ENCODE data around the gene DNAH17.

Gene DNAH17

DNA sequence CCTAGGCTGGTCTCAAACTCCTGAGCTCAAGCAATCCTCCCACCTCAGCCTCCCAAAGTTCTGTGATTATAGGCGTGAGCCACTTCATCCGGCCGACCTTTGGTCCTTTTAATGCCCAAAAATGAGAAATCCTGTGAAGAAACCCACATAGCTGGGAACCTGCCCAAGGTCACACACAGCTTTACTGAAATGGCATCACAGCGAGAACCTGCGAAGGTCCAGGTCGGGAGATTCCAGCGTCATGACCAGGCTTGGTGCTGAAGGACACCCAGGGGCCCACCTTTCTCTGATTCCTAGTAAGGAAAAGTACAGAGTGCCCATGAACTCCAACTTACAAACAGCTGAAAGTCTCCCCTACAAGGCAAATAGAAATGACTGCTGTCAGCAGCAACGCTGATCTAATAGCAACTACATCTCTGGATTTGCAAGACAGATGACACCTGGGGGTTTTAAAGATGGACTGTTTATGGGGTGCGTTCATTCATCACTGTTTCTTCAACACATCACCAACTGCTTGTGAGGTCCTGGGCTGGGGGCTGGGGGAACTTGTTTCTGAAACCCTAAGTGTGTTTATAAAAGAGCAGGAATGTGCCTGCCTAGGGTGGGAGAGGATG is 24.5 kb upstream of the DNAH17 start:
- no peak for DNase-seq

DNA sequence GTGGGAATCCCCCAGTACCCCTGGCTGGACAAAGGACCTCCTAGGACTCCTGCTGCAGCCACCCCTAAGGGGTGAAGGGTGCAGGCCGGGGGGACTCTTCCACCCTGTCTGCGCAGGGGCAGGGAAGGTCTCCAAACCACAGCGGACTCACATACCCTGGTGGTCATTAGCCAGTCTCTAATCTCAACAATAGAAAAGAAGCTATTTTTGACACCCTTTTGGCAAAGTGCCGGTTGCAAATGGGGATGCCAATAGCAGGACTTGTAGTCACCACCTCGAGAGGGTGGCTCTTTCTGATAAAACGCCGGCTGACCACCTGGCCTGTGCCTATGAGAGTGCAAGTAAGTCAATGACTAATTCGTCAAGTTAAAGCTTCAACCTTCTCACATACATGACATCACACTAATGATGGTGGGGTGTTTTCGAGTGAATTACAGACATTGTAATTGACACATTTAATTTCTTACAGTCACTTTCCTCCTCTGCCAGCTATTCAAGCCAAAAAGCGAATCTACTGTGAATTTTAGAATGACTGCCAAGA is 23.1 kb upstream of the DNAH17 start:
- no peak for DNase-seq

DNA sequence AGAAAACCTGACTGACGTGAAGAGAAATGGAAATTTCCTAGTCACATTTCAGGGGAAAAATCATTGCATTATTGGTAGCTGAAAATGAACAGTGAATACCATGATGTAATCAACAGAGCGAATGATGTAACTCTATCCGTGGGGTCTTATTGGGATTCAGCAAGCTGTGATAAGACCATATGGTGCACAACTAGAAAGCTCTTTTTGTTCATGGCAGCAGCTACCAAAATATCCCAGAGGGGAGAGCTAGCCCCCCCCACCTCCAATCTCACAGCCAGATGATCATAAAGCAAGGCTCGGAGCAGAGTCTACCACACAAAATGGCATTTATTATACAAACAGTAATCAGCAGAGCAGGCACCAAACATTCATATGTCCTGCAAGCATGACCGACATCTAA is 22.2 kb upstream of the DNAH17 start:
- no peak for DNase-seq

DNA sequence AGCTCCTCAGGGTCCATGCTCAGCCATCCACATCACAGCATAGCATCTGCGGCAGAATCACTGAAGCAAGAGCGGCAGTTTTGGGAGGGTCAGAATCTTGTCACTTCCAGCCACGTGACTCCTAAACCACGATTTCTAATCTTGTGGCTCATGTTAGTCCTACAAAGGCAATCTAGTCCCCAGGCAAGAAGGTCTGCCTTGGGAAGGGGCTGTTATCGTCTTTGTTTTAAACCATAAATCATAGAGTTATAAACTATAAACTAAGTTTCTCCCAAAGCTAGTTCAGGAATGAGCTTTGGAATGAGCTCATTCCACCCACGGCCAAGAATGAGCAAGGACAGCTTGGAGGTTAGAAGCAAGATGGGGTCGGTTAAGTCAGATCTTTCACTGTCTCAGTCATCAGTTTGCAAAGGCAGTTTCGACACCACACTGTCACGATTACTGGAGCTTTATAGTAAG is 20.8 kb upstream of the DNAH17 start:
- no peak for DNase-seq

- no peak for DNase-seq
Observed at GRCh38 chr17:78596871-78597764, 19.9 kb upstream of the DNAH17 start.

DNA sequence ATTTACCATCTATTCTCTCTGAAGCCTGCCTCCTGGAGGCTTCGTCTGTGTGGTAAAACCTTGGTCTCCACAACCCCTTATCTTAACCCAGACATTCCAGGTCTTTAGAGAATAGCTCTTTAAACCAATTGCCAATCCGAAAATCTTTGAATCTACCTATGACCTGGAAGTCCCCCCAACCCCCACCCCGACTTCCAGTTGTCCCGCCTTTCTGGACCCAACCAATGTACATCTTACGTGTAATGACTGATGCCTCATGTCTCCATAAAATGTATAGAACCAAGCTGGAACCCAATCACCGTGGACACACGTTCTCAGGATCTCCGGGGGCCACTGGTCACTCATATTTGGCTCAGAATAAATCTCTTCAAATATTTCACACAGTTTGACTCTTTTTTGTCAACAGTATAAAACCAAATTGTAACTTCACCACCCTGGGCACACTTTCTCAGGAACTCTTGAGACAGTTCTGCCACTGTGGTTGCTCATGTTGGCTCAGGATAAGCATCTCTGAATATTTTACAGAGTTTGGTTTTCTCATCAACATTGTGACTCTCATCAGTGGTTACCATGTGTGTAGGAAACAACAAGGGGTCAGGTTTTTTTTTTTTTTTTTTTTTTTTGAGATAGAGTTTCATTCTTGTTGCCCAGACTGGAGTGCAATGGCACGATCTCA is 18.1 kb upstream of the DNAH17 start:
- no peak for DNase-seq

DNA sequence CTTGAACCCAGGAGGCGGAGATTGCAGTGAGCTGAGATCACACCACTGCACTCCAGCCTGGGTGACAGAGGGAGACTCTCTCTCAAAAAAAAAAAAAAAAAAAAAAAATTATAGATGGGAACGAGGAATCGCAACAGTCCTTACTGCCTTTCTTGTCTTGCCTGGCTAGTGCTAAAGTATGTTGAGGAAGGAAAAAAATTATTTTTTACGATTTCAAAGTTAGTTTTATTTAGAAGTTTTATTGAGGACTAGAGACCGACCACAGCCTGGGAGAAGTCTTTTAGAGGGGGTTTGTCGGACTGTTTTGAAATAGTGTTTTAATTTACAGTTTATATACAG is 15.8 kb upstream of the DNAH17 start:
- DNase-seq, result no peak

DNA sequence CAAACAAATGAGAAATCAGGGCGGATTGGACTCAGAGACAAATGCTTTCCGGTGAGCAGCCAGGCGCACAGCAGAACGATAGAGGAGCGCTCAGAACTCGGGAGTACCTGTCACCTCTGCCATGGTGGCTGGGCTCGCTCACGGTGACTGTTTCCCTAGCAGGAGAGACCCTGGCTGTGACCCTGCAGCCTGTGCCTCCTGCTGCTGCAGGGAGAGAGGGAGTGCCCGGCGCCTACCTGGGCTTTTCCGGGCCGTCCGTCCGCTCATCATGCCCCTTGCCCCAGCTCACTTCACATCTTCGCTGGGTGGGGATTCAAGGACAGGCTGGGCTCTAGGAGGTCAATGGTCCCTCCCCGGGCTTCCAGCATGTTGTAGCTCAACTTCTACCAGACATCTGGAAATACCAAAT is 14.1 kb upstream of the DNAH17 start:
- no peak for DNase-seq

DNA sequence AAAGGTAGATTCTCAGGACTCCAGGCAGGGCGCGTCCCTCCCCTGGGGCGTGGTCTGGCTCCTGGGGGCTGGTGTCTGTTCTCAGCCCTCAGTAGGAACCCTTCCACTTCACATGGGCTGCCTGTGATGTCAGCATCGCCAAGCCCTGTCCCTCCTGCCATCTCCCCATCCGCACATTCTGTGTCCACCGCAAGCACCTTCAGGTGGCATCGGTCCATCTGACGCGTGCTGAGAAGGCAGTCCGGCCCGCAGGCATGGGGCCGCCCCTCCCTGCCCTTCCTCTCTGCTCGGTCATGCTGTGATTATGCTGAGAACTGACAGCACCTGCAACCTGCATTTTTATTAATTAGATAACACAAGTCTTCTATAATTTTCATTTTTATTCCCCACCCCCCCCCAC is 12.7 kb upstream of the DNAH17 start:
- DNase-seq, result no peak

GRCh38 chr17:78589031-78589675 is 12.0 kb upstream of the DNAH17 start:
- no peak for DNase-seq

- DNase-seq, result no peak
Observed at GRCh38 chr17:78588258-78589030, 11.2 kb upstream of the DNAH17 start.

DNA sequence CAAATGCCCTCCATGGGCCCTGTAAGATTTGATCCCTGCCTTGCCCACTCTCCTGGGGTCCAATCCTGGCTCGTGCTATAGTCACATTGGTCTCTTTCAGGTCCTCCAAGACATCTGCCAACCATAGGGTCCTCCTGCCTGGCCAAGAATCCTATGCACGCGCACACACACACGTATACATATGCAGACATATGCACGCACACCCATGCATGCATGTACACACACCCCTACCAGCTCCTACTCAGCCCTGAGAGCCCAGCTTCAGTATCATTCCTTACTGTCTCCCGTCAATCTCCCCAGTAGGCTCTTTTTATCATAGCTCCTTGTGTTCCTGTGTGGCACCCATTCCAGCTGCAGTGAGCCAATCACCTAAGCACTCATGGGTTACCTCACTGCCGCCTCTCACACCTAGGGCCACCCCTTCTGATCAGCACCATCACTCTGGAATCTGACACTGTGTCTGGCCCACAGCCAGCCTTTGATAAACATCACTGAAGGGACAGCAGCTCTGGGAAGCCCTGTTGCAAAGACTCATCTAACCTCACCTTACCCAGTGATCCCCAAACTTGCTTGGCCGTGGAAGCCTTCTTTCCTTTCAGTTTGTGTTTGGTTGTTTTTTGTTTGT is 7.9 kb upstream of the DNAH17 start:
- no peak for DNase-seq

DNA sequence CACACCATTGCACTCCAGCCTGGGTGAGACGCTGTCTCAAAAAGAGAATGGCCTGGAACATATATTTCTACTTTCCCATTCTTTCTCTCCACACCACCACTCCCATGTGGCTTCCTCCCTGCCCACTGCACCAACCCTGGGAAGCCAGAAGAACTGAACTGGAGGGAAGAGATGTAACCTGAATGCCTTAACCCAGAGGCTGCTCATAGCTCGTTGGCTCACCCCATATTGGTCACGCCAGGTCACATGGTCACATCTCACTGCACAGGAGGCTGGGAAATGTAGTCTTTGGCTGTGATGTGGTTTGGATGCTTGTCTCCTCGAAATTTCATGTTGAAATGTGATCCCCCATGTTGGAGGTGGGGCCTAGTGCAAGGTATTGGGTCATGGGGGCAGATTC is 5.9 kb upstream of the DNAH17 start:
- DNase-seq, result no peak

DNA sequence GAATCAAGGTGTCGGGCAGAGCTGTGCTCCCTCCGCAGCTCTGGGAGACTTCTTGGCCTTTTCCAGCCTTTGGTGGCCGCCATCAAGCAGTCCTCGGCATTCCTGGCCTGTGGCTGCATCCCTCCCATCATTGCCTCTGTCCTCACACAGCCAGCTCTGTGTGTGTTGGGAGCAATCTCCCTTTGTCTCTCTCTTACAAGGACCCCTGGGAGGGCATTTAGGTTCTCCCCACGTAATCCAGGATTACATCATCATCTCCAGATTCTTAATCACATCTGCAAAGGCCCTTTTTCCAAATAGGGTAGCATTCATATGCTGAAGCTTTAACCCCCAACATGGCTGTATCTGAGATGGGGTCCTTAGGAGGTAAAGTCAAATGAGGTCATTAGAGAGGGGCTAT is 4.1 kb upstream of the DNAH17 start:
- no peak for DNase-seq

DNA sequence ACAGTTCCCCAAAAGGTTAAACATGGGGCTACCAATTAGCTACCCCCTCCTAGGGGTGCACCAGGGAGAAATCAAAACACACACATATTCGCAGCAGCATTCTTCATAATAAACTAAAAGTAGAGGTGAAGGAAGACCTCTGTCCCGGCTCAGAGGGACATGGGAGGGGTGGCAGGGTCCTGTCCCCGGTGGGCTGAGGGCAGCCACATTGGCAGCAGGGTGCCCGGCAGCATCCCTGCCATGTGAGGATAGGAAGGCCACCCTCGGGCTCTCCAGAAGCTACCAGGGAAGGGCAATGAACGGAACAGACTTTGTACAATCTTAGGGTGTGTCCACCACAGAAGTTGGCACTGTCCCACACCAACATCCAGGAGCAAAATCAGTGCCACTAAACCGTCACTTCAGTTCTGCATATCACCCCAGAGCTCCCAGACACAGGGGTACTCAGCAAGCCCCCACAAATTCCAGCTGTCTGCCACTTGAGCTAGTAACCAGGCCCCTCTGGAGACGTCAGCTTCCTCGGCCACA is 3.1 kb upstream of the DNAH17 start:
- no peak for DNase-seq

GRCh38 chr17:78576389-78577112 is 645 bp downstream of the DNAH17 start:
- DNase-seq, result no peak

- DNase-seq, result no peak
Observed at GRCh38 chr17:78575899-78576298, 1.3 kb downstream of the DNAH17 start.

DNA sequence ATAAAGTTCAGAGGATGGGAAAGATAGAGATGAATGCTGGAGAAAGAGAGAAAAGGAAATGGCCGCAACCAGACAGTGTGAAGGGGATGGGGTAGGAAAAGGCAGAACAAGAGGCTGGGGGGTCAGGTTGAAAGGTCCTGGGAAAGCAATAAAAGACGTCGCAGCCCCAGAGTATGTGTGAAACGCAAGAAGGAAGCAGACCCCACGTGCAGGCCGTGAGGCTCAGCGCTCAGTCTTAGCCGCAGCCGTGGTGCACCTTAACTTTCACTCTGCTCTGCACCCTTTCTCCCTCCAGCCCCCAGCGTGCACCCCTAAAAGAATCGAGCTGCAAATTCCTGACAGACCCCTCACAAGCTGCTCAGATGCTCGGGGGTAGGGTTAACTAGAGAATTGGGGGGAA is 1.9 kb downstream of the DNAH17 start:
- no peak for DNase-seq

DNA sequence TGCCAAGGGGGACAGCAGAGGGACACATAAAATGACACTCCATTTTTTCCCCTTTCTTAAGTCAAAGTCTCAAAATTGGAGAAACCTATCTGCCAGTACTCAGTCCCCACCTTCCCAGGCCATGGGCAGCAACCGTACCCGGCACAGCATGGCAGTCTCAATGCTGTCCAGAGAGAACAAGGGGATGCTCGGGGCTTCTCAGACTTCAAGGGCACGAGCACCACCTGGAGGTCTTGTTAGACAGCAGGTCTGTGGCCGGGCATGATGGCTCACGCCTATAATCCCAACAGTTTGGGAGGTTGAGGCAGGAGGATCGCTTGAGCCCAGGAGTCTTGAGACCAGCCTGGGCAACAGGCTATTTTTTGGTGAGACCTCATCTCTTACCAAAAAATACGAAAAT is 3.2 kb downstream of the DNAH17 start:
- no peak for DNase-seq

GRCh38 chr17:78572239-78573205 is 4.7 kb downstream of the DNAH17 start:
- DNase-seq, result no peak

Data from CD4-positive, alpha-beta T cell treated with Interleukin-15 for 1 hour (primary cell).